Lower lobe of right lung (tissue), 2 donors: Measurements from ENCODE around the gene PGS1. TPM values are rescaled to one million over a fixed set of nuclear protein-coding genes. Genes with fewer than 3 reads are reported as not detected.
"Not testable (repeated sequence)": the region's sequence is repeated elsewhere in the genome, so short reads cannot be mapped to it uniquely, and the experiment has no call there.

ENCODE experiments used
- ATAC-seq, 2 donors: fragments of 200-7000 bp; cut with Tn5 transposase; one replicate each; pipeline ENCODE4 v1.9.1; 2020 to 2022; ENCODE audit warnings: mild to moderate bottlenecking in 2 of 2, moderate library complexity in 2 of 2
- DNase-seq: peaks from one replicate; pipeline ENCODE4 v3.0.0-alpha.2; 2020
- H3K27ac ChIP-seq: fragments of 200-600 bp; one replicate; pipeline ENCODE4 v1.8.0; 2022
- H3K27me3 ChIP-seq: fragments of 200-600 bp; one replicate; pipeline ENCODE4 v1.8.0; 2022; ENCODE audit warnings: low read depth
- H3K36me3 ChIP-seq: fragments of 200-600 bp; one replicate; pipeline ENCODE4 v1.8.0; 2022; ENCODE audit warnings: mild to moderate bottlenecking
- H3K4me1 ChIP-seq: fragments of 200-600 bp; one replicate; pipeline ENCODE4 v1.8.0; 2022
- H3K4me3 ChIP-seq: fragments of 200-600 bp; one replicate; pipeline ENCODE4 v1.8.0; 2022; ENCODE audit warnings: mild to moderate bottlenecking
- H3K9me3 ChIP-seq: fragments of 200-600 bp; one replicate; pipeline ENCODE4 v1.8.0; 2022
- intact Hi-C: fragments of 100-400 bp; cut with DNase I; formaldehyde crosslinking; loops from one replicate; pipeline ENCODE4 v1.11.0; 2022
- total RNA-seq: library from RNA; stranded (reverse); fragmentation: NEBNext Ultra II Directional; extraction: Animal tissue kit (Norgen Biotek cat#: 25700); gene quantifications from one replicate; pipeline ENCODE4 v1.2.1, GENCODE V29; 2021
- TF ChIP-seq, protein P1 (sequence below): fragments of 200-600 bp; IDR thresholded peaks from one replicate; pipeline ENCODE4 v1.8.0; 2022; ENCODE audit warnings: antibody characterized with exemption, mild to moderate bottlenecking
- donor health status: DM: no; HTN: yes; CAD: no; lungs with severe emphysema.

The PGS1 gene
- total RNA-seq, 1 donor from 2014 or later, result 90.9 TPM

DNA sequence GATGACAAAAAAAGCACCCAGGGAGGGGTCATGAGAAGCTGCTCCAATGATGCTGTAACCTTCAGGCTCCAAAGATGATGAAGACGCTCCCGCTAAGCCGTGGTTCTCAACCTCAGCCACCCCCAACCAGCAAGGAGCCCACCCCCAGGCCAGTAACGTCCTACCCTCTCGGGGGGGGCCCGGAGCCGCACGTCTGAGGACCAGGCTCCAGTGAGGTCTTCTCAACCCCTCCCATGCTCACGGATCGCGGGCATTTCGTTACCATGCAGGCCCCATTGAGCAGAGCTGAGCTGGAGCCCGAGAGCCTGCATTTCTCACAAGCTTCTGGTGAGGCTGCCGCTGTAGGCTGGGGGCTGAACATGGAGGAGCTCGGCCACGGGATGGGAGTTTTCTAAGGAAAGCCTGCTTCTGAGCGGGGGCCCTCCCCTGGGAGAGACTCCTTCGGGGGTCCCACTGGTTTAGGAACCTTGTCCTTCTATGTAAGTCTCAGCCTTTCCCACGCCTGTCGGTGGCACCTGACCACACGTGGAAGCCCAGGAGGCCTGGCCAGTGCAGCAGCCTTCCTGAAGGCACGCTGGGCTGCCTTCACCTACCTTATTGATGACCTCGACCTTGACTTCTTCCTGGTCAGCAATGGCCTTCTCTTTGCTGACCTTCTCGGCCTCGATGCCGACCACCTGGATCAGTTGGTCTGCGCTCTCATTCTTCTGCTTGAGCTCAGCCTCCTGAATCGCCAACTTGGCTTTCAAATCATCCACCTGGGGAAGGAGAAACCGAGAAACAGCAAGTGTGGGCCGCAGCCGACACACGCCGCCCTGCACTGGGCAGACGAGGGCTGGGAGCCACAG is 82.7 kb downstream of the PGS1 start:
- Histone ChIP-seq H3K4me1 (no peaks in the 10 kb centered on the region), H3K4me3 (no peak overlapping the region), H3K27ac (no peak overlapping the region), H3K9me3 (no peaks in the 10 kb centered on the region), H3K27me3 (no peaks in the 10 kb centered on the region), H3K36me3 (no peaks in the 10 kb centered on the region)
- TF ChIP-seq, protein P1, sequence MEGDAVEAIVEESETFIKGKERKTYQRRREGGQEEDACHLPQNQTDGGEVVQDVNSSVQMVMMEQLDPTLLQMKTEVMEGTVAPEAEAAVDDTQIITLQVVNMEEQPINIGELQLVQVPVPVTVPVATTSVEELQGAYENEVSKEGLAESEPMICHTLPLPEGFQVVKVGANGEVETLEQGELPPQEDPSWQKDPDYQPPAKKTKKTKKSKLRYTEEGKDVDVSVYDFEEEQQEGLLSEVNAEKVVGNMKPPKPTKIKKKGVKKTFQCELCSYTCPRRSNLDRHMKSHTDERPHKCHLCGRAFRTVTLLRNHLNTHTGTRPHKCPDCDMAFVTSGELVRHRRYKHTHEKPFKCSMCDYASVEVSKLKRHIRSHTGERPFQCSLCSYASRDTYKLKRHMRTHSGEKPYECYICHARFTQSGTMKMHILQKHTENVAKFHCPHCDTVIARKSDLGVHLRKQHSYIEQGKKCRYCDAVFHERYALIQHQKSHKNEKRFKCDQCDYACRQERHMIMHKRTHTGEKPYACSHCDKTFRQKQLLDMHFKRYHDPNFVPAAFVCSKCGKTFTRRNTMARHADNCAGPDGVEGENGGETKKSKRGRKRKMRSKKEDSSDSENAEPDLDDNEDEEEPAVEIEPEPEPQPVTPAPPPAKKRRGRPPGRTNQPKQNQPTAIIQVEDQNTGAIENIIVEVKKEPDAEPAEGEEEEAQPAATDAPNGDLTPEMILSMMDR, result no peak
- DNase-seq (no peak), ATAC-seq (peak in 1 of 2 donors; percentile 10)
- intact Hi-C loops, result no loop called here

DNA sequence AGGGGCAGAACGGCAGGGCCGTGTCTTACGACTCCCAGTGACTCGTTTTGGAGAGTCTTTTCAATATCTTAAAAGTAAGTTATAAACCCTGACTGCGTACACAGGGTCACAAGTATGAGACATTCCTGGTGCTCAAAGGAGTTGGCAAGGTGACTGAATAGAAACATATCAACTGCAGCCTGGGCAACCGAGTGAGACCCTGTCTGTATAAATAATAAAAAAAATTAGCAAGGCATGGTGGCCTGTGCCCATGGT is 83.3 kb downstream of the PGS1 start:
- intact Hi-C loops, result no loop called here
- DNase-seq (no peak), ATAC-seq (no peak)
- Histone ChIP-seq H3K27ac (no peak overlapping the region), H3K36me3 (no peaks in the 10 kb centered on the region), H3K4me1 (no peaks in the 10 kb centered on the region), H3K9me3 (no peaks in the 10 kb centered on the region), H3K27me3 (no peaks in the 10 kb centered on the region), H3K4me3 (no peak overlapping the region)
- TF ChIP-seq, protein P1, result no peak

DNA sequence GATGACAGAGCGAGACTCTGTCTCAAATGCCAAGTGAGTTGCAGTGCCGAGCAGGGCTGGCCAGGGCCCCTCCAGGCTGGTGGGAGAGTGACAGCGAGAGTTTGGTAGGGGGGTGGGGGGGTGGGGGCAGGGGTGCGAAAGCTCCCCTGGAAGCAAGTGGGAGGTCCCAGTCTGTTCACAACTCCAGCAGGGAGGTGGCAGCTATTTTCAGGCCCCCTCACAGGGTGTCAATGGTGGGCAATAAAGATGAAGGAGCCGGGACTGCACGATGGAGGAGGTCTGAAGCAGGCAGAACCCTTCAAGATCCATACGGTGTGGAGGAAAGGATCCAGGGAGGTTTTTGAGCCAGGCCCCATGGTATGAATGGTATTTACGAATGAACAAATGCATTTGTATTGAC is 83.7 kb downstream of the PGS1 start:
- no peak for ATAC-seq
- intact Hi-C loops, result no loop called here

DNA sequence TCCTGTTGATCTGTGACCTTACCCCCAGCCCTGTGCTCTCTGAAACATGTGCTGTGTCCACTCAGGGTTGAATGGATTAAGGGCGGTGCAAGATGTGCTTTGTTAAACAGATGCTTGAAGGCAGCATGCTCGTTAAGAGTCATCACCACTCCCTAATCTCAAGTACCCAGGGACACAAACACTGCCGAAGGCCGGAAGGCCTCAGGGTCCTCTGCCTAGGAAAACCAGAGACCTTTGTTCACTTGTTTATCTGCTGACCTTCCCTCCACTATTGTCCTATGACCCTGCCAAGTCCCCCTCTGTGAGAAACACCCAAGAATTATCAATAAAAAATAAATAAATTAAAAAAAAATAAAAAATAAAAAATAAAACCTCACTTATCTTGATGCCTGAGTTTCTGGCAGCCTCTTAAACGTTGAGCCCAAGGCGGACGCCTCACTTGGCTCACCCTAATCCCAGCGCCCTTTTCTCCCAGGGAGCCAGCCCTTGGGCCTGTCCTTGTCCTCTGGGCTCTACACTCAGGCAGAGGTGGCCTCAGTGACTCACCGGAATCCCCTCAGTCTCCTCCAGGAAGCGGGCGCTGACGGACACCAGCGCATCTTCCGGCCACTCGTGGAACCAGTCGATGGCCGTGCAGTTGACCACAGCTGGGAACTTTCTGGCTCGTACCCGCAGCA is 87.8 kb downstream of the PGS1 start:
- H3K27ac ChIP-seq, H3K9me3 ChIP-seq, H3K4me3 ChIP-seq, H3K36me3 ChIP-seq, H3K4me1 ChIP-seq, intact Hi-C loops, H3K27me3 ChIP-seq, DNase-seq: not testable (repeated sequence)
- peak; percentile 31 to 38 for ATAC-seq

More for the DNA sequence above, 83.7 kb downstream of the PGS1 start:
- no peak for DNase-seq
- Histone ChIP-seq H3K36me3 (no peaks in the 10 kb centered on the region), H3K4me1 (no peaks in the 10 kb centered on the region), H3K27ac (no peak overlapping the region), H3K4me3 (no peak overlapping the region), H3K9me3 (no peaks in the 10 kb centered on the region), H3K27me3 (no peaks in the 10 kb centered on the region)
- TF ChIP-seq, protein P1, result no peak

DNA sequence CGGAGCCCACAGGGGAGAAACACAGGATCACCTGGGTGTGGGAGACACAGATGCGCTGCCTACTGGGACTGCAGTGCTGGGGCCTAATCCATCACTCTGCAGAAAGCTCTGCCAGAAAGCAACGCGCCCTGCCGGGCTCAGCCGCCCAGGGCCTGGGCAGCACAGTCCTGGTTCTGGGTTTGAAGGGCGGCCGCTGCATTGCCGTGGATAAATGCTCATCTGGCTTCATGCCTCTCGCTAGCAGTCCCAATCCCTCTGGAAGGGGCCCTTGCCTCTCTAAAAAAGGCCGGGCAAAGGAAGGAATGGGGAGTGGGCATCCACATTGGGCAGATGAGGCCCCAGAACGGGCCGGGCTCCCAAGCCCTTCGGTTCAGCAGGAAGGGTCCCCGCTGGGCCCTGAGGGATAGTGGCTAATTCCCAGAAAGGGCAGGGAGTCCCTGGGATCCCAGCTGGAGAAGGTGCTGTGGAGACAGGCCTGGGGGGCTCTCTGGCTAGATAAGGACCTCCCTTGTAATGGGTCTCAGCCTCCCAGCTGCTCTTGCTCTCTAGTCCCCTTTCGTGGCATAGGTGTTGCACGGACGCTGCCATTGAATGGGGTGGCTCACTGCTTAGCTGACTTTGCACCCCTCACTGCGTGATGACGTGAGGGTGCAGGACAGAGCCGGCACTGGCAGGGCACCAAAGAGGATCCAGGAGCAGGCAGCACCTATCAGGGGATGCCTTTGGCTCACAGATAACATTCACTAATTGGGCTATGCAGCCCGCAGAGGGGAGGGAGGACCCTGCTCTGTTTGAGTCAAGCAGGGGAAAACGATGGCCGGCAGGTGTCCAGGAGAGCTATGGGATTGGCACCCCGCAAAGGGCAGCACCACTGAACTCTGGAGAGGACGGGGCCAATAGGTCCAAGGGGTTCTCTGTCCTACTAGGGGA is 88.6 kb downstream of the PGS1 start:
- TF ChIP-seq, protein P1, result no peak
- DNase-seq (no peak), ATAC-seq (peak in 1 of 2 donors; percentile 15)
- intact Hi-C loops, result no loop called here
- no peak overlapping the region for H3K27ac ChIP-seq
- H3K4me3 ChIP-seq, result no peak overlapping the region
- H3K27me3 ChIP-seq, result no peaks in the 10 kb centered on the region
- H3K9me3 ChIP-seq, result no peaks in the 10 kb centered on the region
- H3K36me3 ChIP-seq, result no peaks in the 10 kb centered on the region
- no peaks in the 10 kb centered on the region for H3K4me1 ChIP-seq
